ENCODE results near the gene GRAMD4. TPM values are rescaled to one million over a fixed set of nuclear protein-coding genes. Genes with fewer than 3 reads are reported as not detected.

Gene GRAMD4
- polyA plus RNA-seq, 3 donors: 9.5 to 33.3 (median 12.6) TPM

GRCh38 chr22:46708766-46709330 lies 88.7 kb downstream of the GRAMD4 start:
- Mint-ChIP-seq H3K27ac (peak overlapping the region in 2 of 7 donors; percentile 37 to 73), H3K4me3 (no peak overlapping the region), H3K9me3 (no peaks in the 10 kb centered on the region), H3K36me3 (peaks cover 90 to 100% of the 10 kb centered on the region in 2 donors), H3K4me1 (no peaks in the 10 kb centered on the region), H3K27me3 (ENCODE audit: low read depth in 3 of 3) (peaks cover 0 to 2% (median 0%) of the 10 kb centered on the region in 3 donors)
- intact Hi-C loops (cut with micrococcal nuclease): no loop called here
- Histone ChIP-seq H3K4me1 (ENCODE audit: control insufficient read depth in 1 of 2, insufficient read depth in 2 of 2, low read length in 2 of 2) (no peaks in the 10 kb centered on the region), H3K27ac (ENCODE audit: low read depth in 1 of 2, low read length in 2 of 2) (no peak overlapping the region), H3K4me2 (replicated peaks; ENCODE audit: extremely low read depth, low read length, poor library complexity, severe bottlenecking) (no peak overlapping the region), H3K36me3 (replicated peaks in 1 of 2; ENCODE audit: control insufficient read depth in 1 of 2, insufficient read depth in 2 of 2, low read length in 2 of 2) (peaks cover 84 to 100% of the 10 kb centered on the region in 2 donors), H3K9ac (ENCODE audit: insufficient read depth, low read length, poor library complexity, severe bottlenecking) (no peak overlapping the region), H3K79me2 (ENCODE audit: insufficient read depth, low read length) (peaks cover 8% of the 10 kb centered on the region), H4K20me1 (ENCODE audit: insufficient read depth, low read length) (peaks cover 80% of the 10 kb centered on the region), H3K27me3 (ENCODE audit: control insufficient read depth in 2 of 2, insufficient read depth in 2 of 2, low read length in 2 of 2) (no peaks in the 10 kb centered on the region), H3K4me3 (replicated peaks in 1 of 3; ENCODE audit: low read depth in 2 of 3, low read length in 3 of 3) (no peak overlapping the region), H2AFZ (ENCODE audit: insufficient read depth, low read depth, low read length, poor library complexity, severe bottlenecking) (no peak overlapping the region), H3K9me3 (replicated peaks in 1 of 2; ENCODE audit: control insufficient read depth in 1 of 2, insufficient read depth in 1 of 2, low read length in 2 of 2) (no peaks in the 10 kb centered on the region)
- WGBS (ENCODE audit: insufficient coverage): 98% methylated on average over 12 of the region's 17 CpGs
- no peak for DNase-seq
- no peak for TF ChIP-seq CTCF (IDR thresholded peaks at IDR 0.05)

GRCh38 chr22:46710806-46711205 lies 90.6 kb downstream of the GRAMD4 start:
- H3K79me2 ChIP-seq (ENCODE audit: insufficient read depth, low read length): peaks cover 17% of the 10 kb centered on the region
- no peak for TF ChIP-seq CTCF (IDR thresholded peaks at IDR 0.05)
- no CpG with 5 or more reads among the region's 11 CpGs for WGBS (ENCODE audit: insufficient coverage)
- H2AFZ ChIP-seq (ENCODE audit: insufficient read depth, low read depth, low read length, poor library complexity, severe bottlenecking): no peak overlapping the region
- H3K27me3 ChIP-seq (ENCODE audit: control insufficient read depth in 2 of 2, insufficient read depth in 2 of 2, low read length in 2 of 2): no peaks in the 10 kb centered on the region
- Mint-ChIP-seq H3K27ac (peak overlapping the region in 1 of 7 donors; percentile 10), H3K36me3 (peaks cover 87 to 100% of the 10 kb centered on the region in 2 donors), H3K9me3 (no peaks in the 10 kb centered on the region), H3K4me3 (no peak overlapping the region), H3K27me3 (ENCODE audit: low read depth in 3 of 3) (peaks cover 0 to 2% (median 0%) of the 10 kb centered on the region in 3 donors), H3K4me1 (no peaks in the 10 kb centered on the region)
- peaks cover 81 to 100% of the 10 kb centered on the region in 2 donors for H3K36me3 ChIP-seq (replicated peaks in 1 of 2; ENCODE audit: control insufficient read depth in 1 of 2, insufficient read depth in 2 of 2, low read length in 2 of 2)
- H3K27ac ChIP-seq (ENCODE audit: low read depth in 1 of 2, low read length in 2 of 2): no peak overlapping the region
- intact Hi-C loops (cut with micrococcal nuclease): no loop called here
- H3K9me3 ChIP-seq (replicated peaks in 1 of 2; ENCODE audit: control insufficient read depth in 1 of 2, insufficient read depth in 1 of 2, low read length in 2 of 2): no peaks in the 10 kb centered on the region
- peaks cover 80% of the 10 kb centered on the region for H4K20me1 ChIP-seq (ENCODE audit: insufficient read depth, low read length)
- H3K4me1 ChIP-seq (ENCODE audit: control insufficient read depth in 1 of 2, insufficient read depth in 2 of 2, low read length in 2 of 2): no peaks in the 10 kb centered on the region
- H3K9ac ChIP-seq (ENCODE audit: insufficient read depth, low read length, poor library complexity, severe bottlenecking): no peak overlapping the region
- no peak for DNase-seq
- H3K4me3 ChIP-seq (replicated peaks in 1 of 3; ENCODE audit: low read depth in 2 of 3, low read length in 3 of 3): no peak overlapping the region
- H3K4me2 ChIP-seq (replicated peaks; ENCODE audit: extremely low read depth, low read length, poor library complexity, severe bottlenecking): no peak overlapping the region

All from CD14-positive monocyte (primary cell).